Activated T-cell treated with anti-CD3 and anti-CD28 coated beads for 1 hour (primary cell): ENCODE measurements around the gene CDCA3.

Source experiments
- DNase-seq: peaks from one replicate; pipeline ENCODE4 v3.0.0-alpha.2; 2020; ENCODE audit warnings: low read depth

The CDCA3 gene

GRCh38 chr12:6852651-6853354 lies 1.7 kb upstream of the CDCA3 start:
- no peak for DNase-seq

- peak; percentile 96 for DNase-seq
These were observed 1.0 kb upstream of the CDCA3 start, which contains the start of gene USP5 for GRCh38 chr12:6851921-6852650. TSS of gene USP5 (plus strand) at chr12:6852150. CDS start at chr12:6852180, 30 bp downstream.

GRCh38 chr12:6850796-6851152 lies 312 bp downstream of the CDCA3 start:
- no peak for DNase-seq

GRCh38 chr12:6849976-6850560 lies 1.0 kb downstream of the CDCA3 start:
- DNase-seq: no peak

GRCh38 chr12:6849427-6849826 lies 1.7 kb downstream of the CDCA3 start:
- no peak for DNase-seq

- DNase-seq: no peak
These were observed 3.4 kb downstream of the CDCA3 start for GRCh38 chr12:6847676-6848075.

- DNase-seq: no peak
These were observed 4.7 kb downstream of the CDCA3 start for GRCh38 chr12:6846316-6846869.

- DNase-seq: no peak
These were observed 5.7 kb downstream of the CDCA3 start for GRCh38 chr12:6845395-6845794.

GRCh38 chr12:6843118-6843902 lies 7.8 kb downstream of the CDCA3 start:
- DNase-seq: no peak

- no peak for DNase-seq
These were observed 9.0 kb downstream of the CDCA3 start for GRCh38 chr12:6842075-6842474.

- no peak for DNase-seq
These were observed 10.1 kb downstream of the CDCA3 start, which contains the start of gene GNB3 for GRCh38 chr12:6840761-6841515. TSS of gene GNB3 (plus strand) at chr12:6840925. CDS start at chr12:6841288, 363 bp downstream.

GRCh38 chr12:6840330-6840729 lies 10.8 kb downstream of the CDCA3 start:
- DNase-seq: no peak

- no peak for DNase-seq
These were observed 11.4 kb downstream of the CDCA3 start for GRCh38 chr12:6839482-6840201.

- DNase-seq: no peak
These were observed 12.2 kb downstream of the CDCA3 start for GRCh38 chr12:6838854-6839253.

- no peak for DNase-seq
These were observed 13.6 kb downstream of the CDCA3 start for GRCh38 chr12:6837370-6838060.

- DNase-seq: no peak
These were observed 14.2 kb downstream of the CDCA3 start for GRCh38 chr12:6836851-6837250.

- no peak for DNase-seq
These were observed 16.2 kb downstream of the CDCA3 start for GRCh38 chr12:6834873-6835272.

GRCh38 chr12:6834254-6834653 lies 16.8 kb downstream of the CDCA3 start:
- no peak for DNase-seq

- no peak for DNase-seq
These were observed 17.7 kb downstream of the CDCA3 start for GRCh38 chr12:6833189-6833890.
